CD4-positive, alpha-beta T cell (primary cell): ENCODE results near the gene CTSL. TPM values are rescaled to one million over a fixed set of nuclear protein-coding genes. Genes with fewer than 3 reads are reported as not detected.

ENCODE experiments used
- ATAC-seq: fragments of 200-7000 bp; cut with Tn5 transposase; one replicate; pipeline ENCODE4 v1.10.0; 2022; ENCODE audit warnings: mild to moderate bottlenecking; ENCODE audit not compliant: poor library complexity
- CTCF ChIA-PET: fragments of 350-600 bp; sonication (Branson Sonifier 250); formaldehyde crosslinking; loops from one replicate; lab custom pipeline; 2021; ENCODE audit warnings: antibody characterized with exemption, inconsistent platforms; lab: Charles Lee
- POLR2A ChIA-PET: fragments of 350-600 bp; sonication (Branson Sonifier 250); formaldehyde crosslinking; loops from one replicate; lab custom pipeline; 2021; ENCODE audit warnings: antibody characterized with exemption, inconsistent platforms; lab: Charles Lee
- DNase-seq, 14 experiments: peaks; one replicate each; pipeline ENCODE4 v3.0.0-alpha.2; 2013 to 2020; ENCODE audit warnings: mixed read lengths in 2 of 14
- H3K27ac ChIP-seq, 2 donors: one replicate each; pipeline versions ENCODE4 v1.5.1 to v1.7.0; 2013; ENCODE audit warnings: low read length in 2 of 2, low read depth in 1 of 2, mild to moderate bottlenecking in 1 of 2
- H3K27me3 ChIP-seq, 2 experiments: 1 replicate in 1 of 2; 2 replicates in 1 of 2; pipeline versions ENCODE4 v1.6.1 to v1.7.0; 2013; ENCODE audit warnings: low read length in 2 of 2, control low read depth in 1 of 2, mild to moderate bottlenecking in 1 of 2, moderate library complexity in 1 of 2; ENCODE audit not compliant: insufficient read depth in 2 of 2, control insufficient read depth in 1 of 2
- H3K36me3 ChIP-seq: one replicate; pipeline ENCODE4 v1.6.1; 2013; ENCODE audit warnings: low read length, control low read depth; ENCODE audit not compliant: insufficient read depth
- H3K4me1 ChIP-seq: one replicate; pipeline ENCODE4 v1.6.1; 2013; ENCODE audit warnings: low read length, control low read depth; ENCODE audit not compliant: insufficient read depth
- H3K4me3 ChIP-seq: one replicate; pipeline ENCODE4 v1.5.1; 2013; ENCODE audit warnings: mild to moderate bottlenecking, low read length, moderate library complexity
- H3K9me3 ChIP-seq, 2 experiments: 1 replicate in 1 of 2; 2 replicates in 1 of 2; pipeline versions ENCODE4 v1.6.1 to v1.7.0; 2013; ENCODE audit warnings: low read length in 2 of 2, mild to moderate bottlenecking in 2 of 2, control low read depth in 1 of 2, moderate library complexity in 1 of 2; ENCODE audit not compliant: control insufficient read depth in 1 of 2, insufficient read depth in 1 of 2
- H3K27ac Mint-ChIP-seq: one replicate; pipeline ENCODE4 v1.8.0; 2020; ENCODE audit warnings: mixed read lengths
- H3K27me3 Mint-ChIP-seq: one replicate; pipeline ENCODE4 v1.8.0; 2021; ENCODE audit warnings: mixed read lengths
- H3K36me3 Mint-ChIP-seq: one replicate; pipeline ENCODE4 v1.8.0; 2021; ENCODE audit warnings: low read depth, mixed read lengths
- H3K4me1 Mint-ChIP-seq: one replicate; pipeline ENCODE4 v1.8.0; 2021; ENCODE audit warnings: low read depth, mixed read lengths
- H3K4me3 Mint-ChIP-seq: one replicate; pipeline ENCODE4 v1.8.0; 2020; ENCODE audit warnings: mild to moderate bottlenecking, mixed read lengths
- H3K9me3 Mint-ChIP-seq: one replicate; pipeline ENCODE4 v1.8.0; 2020; ENCODE audit warnings: mixed read lengths
- intact Hi-C, 2 experiments: fragments of 100-400 bp; cut with DNase I in 1 of 2; cut with micrococcal nuclease in 1 of 2; formaldehyde crosslinking; loops; one replicate each; pipeline versions ENCODE4 v1.15.1 to v1.9.0; 2023 to 2025; cut with DNase I, micrococcal nuclease
- total RNA-seq, 174 experiments: library from RNA in 2 of 174; stranded (reverse) in 2 of 174; gene quantifications; one replicate each; pipeline ENCODE4 v1.2.3 and lab custom pipeline; 2021 to 2026
- TF ChIP-seq, protein P1 (sequence below): fragments of 200-600 bp; IDR thresholded peaks from one replicate; pipeline ENCODE4 v1.8.0; 2022; ENCODE audit warnings: antibody characterized with exemption, mild to moderate bottlenecking

The CTSL gene
- total RNA-seq, 2 experiments from 2014 or later: 7.5 to 7.9 TPM

DNA sequence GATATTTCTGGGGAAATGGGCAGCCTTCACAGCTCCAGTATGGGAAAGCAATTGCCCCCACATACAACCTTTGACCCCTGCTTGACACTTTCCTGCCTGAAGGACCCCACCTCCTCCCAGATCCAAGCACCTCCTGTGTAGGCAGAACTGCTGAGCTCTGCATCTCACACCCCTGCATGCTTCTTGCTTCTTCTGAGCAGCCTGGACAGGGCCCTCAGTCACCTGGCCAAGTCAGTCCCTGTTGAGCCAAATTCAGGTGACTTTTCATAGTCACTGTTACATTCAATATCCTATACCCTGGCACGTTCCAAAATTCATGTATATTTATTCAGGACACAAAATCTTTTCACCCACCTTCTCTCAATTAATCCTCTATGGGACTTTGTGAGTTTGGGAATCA is 30.4 kb upstream of the CTSL start:
- Histone ChIP-seq H3K27me3 (no peaks in the 10 kb centered on the region), H3K36me3 (no peaks in the 10 kb centered on the region), H3K4me3 (no peak overlapping the region), H3K9me3 (peaks cover 3 to 17% of the 10 kb centered on the region in 2 experiments), H3K4me1 (no peaks in the 10 kb centered on the region), H3K27ac (no peak overlapping the region)
- TF ChIP-seq, protein P1, sequence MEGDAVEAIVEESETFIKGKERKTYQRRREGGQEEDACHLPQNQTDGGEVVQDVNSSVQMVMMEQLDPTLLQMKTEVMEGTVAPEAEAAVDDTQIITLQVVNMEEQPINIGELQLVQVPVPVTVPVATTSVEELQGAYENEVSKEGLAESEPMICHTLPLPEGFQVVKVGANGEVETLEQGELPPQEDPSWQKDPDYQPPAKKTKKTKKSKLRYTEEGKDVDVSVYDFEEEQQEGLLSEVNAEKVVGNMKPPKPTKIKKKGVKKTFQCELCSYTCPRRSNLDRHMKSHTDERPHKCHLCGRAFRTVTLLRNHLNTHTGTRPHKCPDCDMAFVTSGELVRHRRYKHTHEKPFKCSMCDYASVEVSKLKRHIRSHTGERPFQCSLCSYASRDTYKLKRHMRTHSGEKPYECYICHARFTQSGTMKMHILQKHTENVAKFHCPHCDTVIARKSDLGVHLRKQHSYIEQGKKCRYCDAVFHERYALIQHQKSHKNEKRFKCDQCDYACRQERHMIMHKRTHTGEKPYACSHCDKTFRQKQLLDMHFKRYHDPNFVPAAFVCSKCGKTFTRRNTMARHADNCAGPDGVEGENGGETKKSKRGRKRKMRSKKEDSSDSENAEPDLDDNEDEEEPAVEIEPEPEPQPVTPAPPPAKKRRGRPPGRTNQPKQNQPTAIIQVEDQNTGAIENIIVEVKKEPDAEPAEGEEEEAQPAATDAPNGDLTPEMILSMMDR: no peak
- DNase-seq: no peak
- Mint-ChIP-seq H3K27ac (no peak overlapping the region), H3K36me3 (peaks cover 6% of the 10 kb centered on the region), H3K4me3 (no peak overlapping the region), H3K27me3 (no peaks in the 10 kb centered on the region), H3K4me1 (no peaks in the 10 kb centered on the region), H3K9me3 (peaks cover 13% of the 10 kb centered on the region)
- CTCF ChIA-PET: no interaction called here
- ATAC-seq: no peak
- intact Hi-C loops: no loop called here
- POLR2A ChIA-PET: no interaction called here

DNA sequence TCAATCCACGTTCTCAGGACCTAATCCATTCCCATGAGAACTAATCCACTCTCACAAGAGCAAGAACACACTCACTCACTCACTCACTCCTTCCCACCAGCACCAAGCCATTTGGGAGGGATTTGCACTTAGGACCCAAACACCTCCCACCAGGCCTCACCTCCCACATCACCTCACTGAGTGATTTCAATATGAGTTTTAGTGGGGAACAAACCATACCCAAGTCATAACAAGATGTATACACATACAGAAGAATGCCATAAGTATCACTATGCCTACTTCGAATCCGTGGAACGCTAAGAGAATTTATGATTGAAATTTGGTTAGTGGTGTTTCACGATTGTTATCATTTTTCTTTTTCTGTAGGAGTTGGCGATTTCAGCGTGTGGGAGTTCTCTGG is 29.3 kb upstream of the CTSL start:
- H3K4me3 ChIP-seq: no peak overlapping the region
- H3K4me1 Mint-ChIP-seq: no peaks in the 10 kb centered on the region
- peaks cover 11% of the 10 kb centered on the region for H3K9me3 Mint-ChIP-seq
- no peak overlapping the region for H3K4me3 Mint-ChIP-seq
- POLR2A ChIA-PET: no interaction called here
- H3K27me3 ChIP-seq: no peaks in the 10 kb centered on the region
- H3K27ac ChIP-seq: no peak overlapping the region
- no peaks in the 10 kb centered on the region for H3K4me1 ChIP-seq
- no peak overlapping the region for H3K27ac Mint-ChIP-seq
- TF ChIP-seq, protein P1: no peak
- ATAC-seq: no peak
- H3K36me3 Mint-ChIP-seq: peaks cover 6% of the 10 kb centered on the region
- H3K36me3 ChIP-seq: no peaks in the 10 kb centered on the region
- DNase-seq: no peak
- intact Hi-C loops: no loop called here
- H3K27me3 Mint-ChIP-seq: no peaks in the 10 kb centered on the region
- CTCF ChIA-PET: no interaction called here
- H3K9me3 ChIP-seq: peaks cover 3 to 17% of the 10 kb centered on the region in 2 experiments

DNA sequence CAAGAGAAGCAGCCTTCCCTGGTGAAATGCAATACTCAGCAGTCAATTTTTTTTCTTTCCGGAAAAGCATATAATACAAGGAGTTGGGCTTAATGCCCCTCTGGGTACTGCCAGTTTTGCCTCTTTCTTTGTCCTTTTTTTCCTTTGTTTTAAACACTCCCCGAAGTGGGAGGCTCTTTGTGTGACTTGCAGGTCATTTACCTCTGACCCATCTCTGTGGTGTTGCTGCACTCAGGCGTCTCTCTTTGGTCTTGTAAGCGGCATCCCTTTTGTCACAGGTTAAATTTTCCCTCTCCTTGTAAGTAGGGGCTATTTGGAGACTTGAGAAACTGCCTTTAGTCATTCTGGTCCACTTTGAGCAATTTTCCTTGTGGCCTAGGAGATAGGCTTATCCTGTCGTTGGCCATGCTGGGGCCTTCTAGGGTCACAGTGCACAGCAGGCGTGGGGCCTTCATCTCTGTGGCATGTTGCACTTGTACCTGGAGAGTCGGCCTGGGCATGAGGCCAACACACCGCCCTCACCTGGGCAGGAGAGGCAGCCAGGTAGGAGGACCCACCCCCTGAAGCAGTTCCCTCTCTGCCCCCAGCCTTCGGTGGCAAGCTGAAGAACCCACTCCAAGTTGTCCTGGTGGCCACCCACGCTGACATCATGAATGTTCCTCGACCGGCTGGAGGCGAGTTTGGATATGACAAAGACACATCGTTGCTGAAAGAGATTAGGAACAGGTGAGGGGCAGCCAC is 27.7 kb upstream of the CTSL start:
- H3K4me3 Mint-ChIP-seq: no peak overlapping the region
- ATAC-seq: no peak
- H3K4me1 Mint-ChIP-seq: peaks cover 6% of the 10 kb centered on the region
- CTCF ChIA-PET: no interaction called here
- DNase-seq: no peak
- no peaks in the 10 kb centered on the region for H3K36me3 Mint-ChIP-seq
- H3K4me3 ChIP-seq: no peak overlapping the region
- no peak overlapping the region for H3K27ac Mint-ChIP-seq
- TF ChIP-seq, protein P1: no peak
- H3K27me3 Mint-ChIP-seq: no peaks in the 10 kb centered on the region
- H3K27me3 ChIP-seq: no peaks in the 10 kb centered on the region
- H3K4me1 ChIP-seq: no peaks in the 10 kb centered on the region
- intact Hi-C loops: no loop called here
- POLR2A ChIA-PET: no interaction called here
- H3K9me3 Mint-ChIP-seq: peaks cover 4% of the 10 kb centered on the region
- H3K36me3 ChIP-seq: no peaks in the 10 kb centered on the region
- peaks cover 3 to 17% of the 10 kb centered on the region in 2 experiments for H3K9me3 ChIP-seq
- no peak overlapping the region for H3K27ac ChIP-seq
